ENCODE measurements around the gene ACTR2.

DNA sequence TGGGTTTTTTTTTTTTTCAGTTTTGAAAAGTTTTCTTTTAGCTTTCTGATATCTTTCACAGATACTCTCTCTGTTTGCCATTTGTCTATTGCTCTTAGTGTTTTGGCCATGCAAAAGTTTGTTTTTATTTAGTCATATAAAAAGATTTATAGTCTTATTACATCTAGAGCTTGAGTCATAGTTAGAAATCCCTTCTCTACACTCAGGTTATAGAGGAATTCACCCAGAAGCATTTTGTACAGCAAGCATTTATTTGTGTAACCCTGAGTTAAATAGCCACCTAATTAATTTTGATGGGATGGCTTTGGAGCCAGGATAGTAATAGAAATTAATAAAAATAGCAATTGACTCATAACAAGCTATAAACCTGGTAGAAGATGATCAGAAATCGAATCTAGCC lies 35.6 kb downstream of the ACTR2 start:
- TF ChIP-seq, protein P1, sequence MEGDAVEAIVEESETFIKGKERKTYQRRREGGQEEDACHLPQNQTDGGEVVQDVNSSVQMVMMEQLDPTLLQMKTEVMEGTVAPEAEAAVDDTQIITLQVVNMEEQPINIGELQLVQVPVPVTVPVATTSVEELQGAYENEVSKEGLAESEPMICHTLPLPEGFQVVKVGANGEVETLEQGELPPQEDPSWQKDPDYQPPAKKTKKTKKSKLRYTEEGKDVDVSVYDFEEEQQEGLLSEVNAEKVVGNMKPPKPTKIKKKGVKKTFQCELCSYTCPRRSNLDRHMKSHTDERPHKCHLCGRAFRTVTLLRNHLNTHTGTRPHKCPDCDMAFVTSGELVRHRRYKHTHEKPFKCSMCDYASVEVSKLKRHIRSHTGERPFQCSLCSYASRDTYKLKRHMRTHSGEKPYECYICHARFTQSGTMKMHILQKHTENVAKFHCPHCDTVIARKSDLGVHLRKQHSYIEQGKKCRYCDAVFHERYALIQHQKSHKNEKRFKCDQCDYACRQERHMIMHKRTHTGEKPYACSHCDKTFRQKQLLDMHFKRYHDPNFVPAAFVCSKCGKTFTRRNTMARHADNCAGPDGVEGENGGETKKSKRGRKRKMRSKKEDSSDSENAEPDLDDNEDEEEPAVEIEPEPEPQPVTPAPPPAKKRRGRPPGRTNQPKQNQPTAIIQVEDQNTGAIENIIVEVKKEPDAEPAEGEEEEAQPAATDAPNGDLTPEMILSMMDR (tag by site-specific recombination; IDR thresholded peaks at IDR 0.05): no peak
- TF ChIP-seq ZNF274 (IDR thresholded peaks at IDR 0.05; ENCODE audit: low read length) (no peak), ZNF274 (tag by site-specific recombination; IDR thresholded peaks at IDR 0.05; ENCODE audit: borderline replicate concordance) (no peak), GLIS1 (tag by site-specific recombination; IDR thresholded peaks at IDR 0.05) (no peak), ZNF341 (tag by site-specific recombination; IDR thresholded peaks at IDR 0.05; ENCODE audit: low read depth) (no peak), ZNF621 (tag by site-specific recombination; IDR thresholded peaks at IDR 0.05) (no peak), ZNF501 (tag by site-specific recombination; IDR thresholded peaks at IDR 0.05) (no peak), YY1 (tag by site-specific recombination; IDR thresholded peaks at IDR 0.05) (no peak), ZNF214 (tag by site-specific recombination; IDR thresholded peaks at IDR 0.05; ENCODE audit: borderline replicate concordance) (no peak), SCRT1 (tag by site-specific recombination; IDR thresholded peaks at IDR 0.05; ENCODE audit: borderline replicate concordance) (no peak), ZNF140 (tag by site-specific recombination; IDR thresholded peaks at IDR 0.05) (no peak), ZNF830 (tag by site-specific recombination; IDR thresholded peaks at IDR 0.05; ENCODE audit: low read depth) (no peak), REST (tag by site-specific recombination; IDR thresholded peaks at IDR 0.05) (no peak)
- TF ChIP-seq, protein P2, sequence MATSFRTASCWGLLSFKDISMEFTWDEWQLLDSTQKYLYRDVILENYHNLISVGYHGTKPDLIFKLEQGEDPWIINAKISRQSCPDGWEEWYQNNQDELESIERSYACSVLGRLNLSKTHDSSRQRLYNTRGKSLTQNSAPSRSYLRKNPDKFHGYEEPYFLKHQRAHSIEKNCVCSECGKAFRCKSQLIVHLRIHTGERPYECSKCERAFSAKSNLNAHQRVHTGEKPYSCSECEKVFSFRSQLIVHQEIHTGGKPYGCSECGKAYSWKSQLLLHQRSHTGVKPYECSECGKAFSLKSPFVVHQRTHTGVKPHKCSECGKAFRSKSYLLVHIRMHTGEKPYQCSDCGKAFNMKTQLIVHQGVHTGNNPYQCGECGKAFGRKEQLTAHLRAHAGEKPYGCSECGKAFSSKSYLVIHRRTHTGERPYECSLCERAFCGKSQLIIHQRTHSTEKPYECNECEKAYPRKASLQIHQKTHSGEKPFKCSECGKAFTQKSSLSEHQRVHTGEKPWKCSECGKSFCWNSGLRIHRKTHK (tag by site-specific recombination; IDR thresholded peaks at IDR 0.05): no peak
